IMR-90 (cell line): ENCODE data around the gene PCDHA11. TPM values are rescaled to one million over a fixed set of nuclear protein-coding genes. Genes with fewer than 3 reads are reported as not detected.

Source experiments
- ATAC-seq: fragments of 200-7000 bp; cut with Tn5 transposase; 2 replicates; pipeline ENCODE4 v1.9.1; 2020; ENCODE audit warnings: low read depth, mild to moderate bottlenecking, moderate library complexity
- BruUV-seq: library from RNA; stranded (reverse); fragments of 400-500 nt; replicated peaks from 2 replicates; lab custom pipeline; 2021; lab: Mats Ljungman, UMichigan
- CTCF ChIA-PET: fragments of 300-600 bp; formaldehyde crosslinking; extraction: SDS; loops from one replicate; lab custom pipeline; 2021; ENCODE audit warnings: antibody characterized with exemption; lab: Yijun Ruan, JAX
- POLR2A ChIA-PET: fragments of 300-600 bp; sonication (Branson Sonifier 250); formaldehyde crosslinking; loops from one replicate; lab custom pipeline; 2022; ENCODE audit warnings: antibody characterized with exemption; ENCODE audit not compliant: unreplicated experiment; lab: Charles Lee
- DNase-seq: peaks from one replicate; pipeline ENCODE4 v3.0.0; 2013
- H2AFZ ChIP-seq: replicated peaks from 2 replicates; pipeline ENCODE3; 2013; ENCODE audit warnings: low read length, mild to moderate bottlenecking; ENCODE audit not compliant: poor library complexity
- H2AK5ac ChIP-seq: 2 replicates; pipeline ENCODE4 v1.6.1; 2013; ENCODE audit warnings: low read depth, low read length, inconsistent platforms
- H2AK9ac ChIP-seq: replicated peaks from 2 replicates; pipeline ENCODE3; 2013; ENCODE audit warnings: mild to moderate bottlenecking, low read depth, low read length, moderate library complexity; ENCODE audit not compliant: poor library complexity
- H2BK120ac ChIP-seq: 2 replicates; pipeline ENCODE4 v1.6.1; 2013; ENCODE audit warnings: low read depth, low read length, inconsistent platforms
- H2BK15ac ChIP-seq: 3 replicates; pipeline ENCODE4 v1.6.1; 2013; ENCODE audit warnings: low read depth, low read length, inconsistent platforms
- H2BK20ac ChIP-seq: 2 replicates; pipeline ENCODE4 v1.6.1; 2013; ENCODE audit warnings: low read depth, mild to moderate bottlenecking, inconsistent platforms, low read length, moderate library complexity
- H2BK5ac ChIP-seq: 2 replicates; pipeline ENCODE4 v1.6.1; 2013; ENCODE audit warnings: mild to moderate bottlenecking, low read depth, low read length, inconsistent platforms; ENCODE audit not compliant: poor library complexity, severe bottlenecking
- H3K14ac ChIP-seq: replicated peaks from 2 replicates; pipeline ENCODE4 v1.6.1; 2013; ENCODE audit warnings: low read depth, low read length, inconsistent platforms
- H3K18ac ChIP-seq: 2 replicates; pipeline ENCODE4 v1.6.1; 2013; ENCODE audit warnings: low read depth, low read length, control low read depth
- H3K23ac ChIP-seq: 2 replicates; pipeline ENCODE4 v1.6.1; 2013; ENCODE audit warnings: low read depth, low read length, inconsistent platforms
- H3K27ac ChIP-seq: 2 replicates; pipeline ENCODE4 v1.5.1; 2013; ENCODE audit warnings: mild to moderate bottlenecking, control low read depth, low read length; ENCODE audit not compliant: insufficient read depth
- H3K27me3 ChIP-seq: 2 replicates; pipeline ENCODE4 v1.6.1; 2013; ENCODE audit warnings: low read length; ENCODE audit not compliant: control insufficient read depth, insufficient read depth
- H3K36me3 ChIP-seq: 2 replicates; pipeline ENCODE4 v1.6.1; 2013; ENCODE audit warnings: low read length, mixed read lengths; ENCODE audit not compliant: control insufficient read depth, insufficient read depth
- H3K4ac ChIP-seq: 2 replicates; pipeline ENCODE4 v1.6.1; 2013; ENCODE audit warnings: low read depth, low read length, inconsistent platforms
- H3K4me1 ChIP-seq: 2 replicates; pipeline ENCODE4 v1.6.1; 2013; ENCODE audit warnings: low read length, mixed read lengths; ENCODE audit not compliant: control insufficient read depth, insufficient read depth
- H3K4me2 ChIP-seq: 2 replicates; pipeline ENCODE4 v1.6.1; 2013; ENCODE audit warnings: low read depth, mild to moderate bottlenecking, control low read depth, low read length, moderate library complexity
- H3K4me3 ChIP-seq: 2 replicates; pipeline ENCODE4 v1.5.1; 2013; ENCODE audit warnings: low read depth, mild to moderate bottlenecking, control low read depth, low read length, moderate library complexity; ENCODE audit not compliant: insufficient read depth
- H3K56ac ChIP-seq: 2 replicates; pipeline ENCODE4 v1.6.1; 2013; ENCODE audit warnings: low read length, inconsistent platforms; ENCODE audit not compliant: insufficient read depth; ENCODE audit errors: extremely low read depth
- H3K79me1 ChIP-seq, 2 experiments: 2 replicates each; pipeline ENCODE4 v1.6.1; 2013; ENCODE audit warnings: low read length in 2 of 2, inconsistent platforms in 1 of 2, low read depth in 1 of 2
- H3K9ac ChIP-seq: 2 replicates; pipeline ENCODE4 v1.6.1; 2013; ENCODE audit warnings: low read depth, low read length, control low read depth
- H3K9me1 ChIP-seq: 2 replicates; pipeline ENCODE4 v1.6.1; 2013; ENCODE audit warnings: low read length, inconsistent platforms; ENCODE audit not compliant: insufficient read depth
- H3K9me3 ChIP-seq: 2 replicates; pipeline ENCODE4 v1.6.1; 2013; ENCODE audit warnings: low read length; ENCODE audit not compliant: control insufficient read depth, insufficient read depth
- H4K20me1 ChIP-seq: 2 replicates; pipeline ENCODE4 v1.6.1; 2013; ENCODE audit warnings: low read length, inconsistent platforms; ENCODE audit not compliant: insufficient read depth
- H4K5ac ChIP-seq: 2 replicates; pipeline ENCODE4 v1.6.1; 2013; ENCODE audit warnings: mild to moderate bottlenecking, low read depth, low read length, control low read depth
- H4K8ac ChIP-seq, 2 experiments: 2 replicates each; pipeline ENCODE4 v1.6.1; 2013; ENCODE audit warnings: low read depth in 2 of 2, low read length in 2 of 2, control low read depth in 1 of 2, inconsistent platforms in 1 of 2
- H4K91ac ChIP-seq: 2 replicates; pipeline ENCODE4 v1.6.1; 2013; ENCODE audit warnings: low read depth, low read length, inconsistent platforms; ENCODE audit not compliant: insufficient read depth
- CEBPB ChIP-seq: IDR thresholded peaks from 2 replicates; pipeline ENCODE4 v1.6.1; 2012; ENCODE audit warnings: low read depth, low read length, improper control_type of control experiment
- CHD1 ChIP-seq: IDR thresholded peaks from 2 replicates; pipeline ENCODE4 v1.6.1; 2012; ENCODE audit warnings: low read depth, low read length, improper control_type of control experiment
- CTCF ChIP-seq: conservative IDR thresholded peaks from 2 replicates; pipeline ENCODE4 v1.5.1; 2012; ENCODE audit warnings: mild to moderate bottlenecking, low read depth, low read length, improper control_type of control experiment
- FOS ChIP-seq: fragments of 150-350 bp; IDR thresholded peaks from 2 replicates; pipeline ENCODE4 v1.6.1; 2016; ENCODE audit warnings: low read depth, low read length
- MAFK ChIP-seq: IDR thresholded peaks from 2 replicates; pipeline ENCODE4 v1.6.1; 2012; ENCODE audit warnings: low read depth, low read length, improper control_type of control experiment
- MAZ ChIP-seq: IDR thresholded peaks from 2 replicates; pipeline ENCODE4 v1.6.1; 2012; ENCODE audit warnings: low read depth, mild to moderate bottlenecking, low read length, improper control_type of control experiment, moderate library complexity, borderline replicate concordance
- MXI1 ChIP-seq: IDR thresholded peaks from 2 replicates; pipeline ENCODE4 v1.6.1; 2012; ENCODE audit warnings: low read depth, mild to moderate bottlenecking, low read length, moderate library complexity, borderline replicate concordance
- NFE2L2 ChIP-seq: fragments of 150-350 bp; IDR thresholded peaks from 2 replicates; pipeline ENCODE4 v1.6.1; 2016; ENCODE audit warnings: low read depth, mild to moderate bottlenecking, low read length
- RFX5 ChIP-seq: IDR thresholded peaks from 2 replicates; pipeline ENCODE4 v1.8.0; 2012; ENCODE audit warnings: low read depth, mild to moderate bottlenecking, low read length, moderate library complexity
- SMC3 ChIP-seq: fragments of 150-350 bp; IDR thresholded peaks from 2 replicates; pipeline ENCODE4 v1.6.1; 2016; ENCODE audit warnings: low read depth, mild to moderate bottlenecking, antibody characterized with exemption, low read length, moderate library complexity
- WGBS, 2 experiments: methylation state at CpG; one replicate each; pipeline versions ENCODE4 v1.1.5 to v1.1.7; 2013; ENCODE audit warnings: missing lambda C conversion rate in 2 of 2; ENCODE audit not compliant: insufficient read length in 1 of 2; ENCODE audit errors: extremely low coverage in 2 of 2; 5-methylcytosine and 5-hydroxymethylcytosine counted together
- dilution Hi-C: fragments of 300-500 bp; cut with HindIII; formaldehyde crosslinking; loops from one replicate; pipeline ENCODE4 v1.14.3; 2018; ENCODE audit warnings: low sequenced_read_pairs; ENCODE audit not compliant: unreplicated experiment
- in situ Hi-C: fragments of 300-500 bp; cut with MboI; formaldehyde crosslinking; loops from 3 replicates; pipeline ENCODE4 v1.14.3; 2019; ENCODE audit warnings: low sequenced_read_pairs, inconsistent platforms, mixed read lengths
- intact Hi-C: fragments of 100-400 bp; cut with micrococcal nuclease; formaldehyde crosslinking; loops from 2 replicates; pipeline ENCODE4 v1.10.0; 2022
- polyA plus RNA-seq, 3 experiments: library from polyadenylated mRNA; depleted of rRNA; stranded (reverse); fragments of >200 nt; gene quantifications; 2 replicates each; pipeline ENCODE4 v1.2.3, GENCODE V29; 2012; ENCODE audit warnings: low replicate concordance in 1 of 3
- total RNA-seq: library from RNA; depleted of rRNA; stranded (reverse); fragments of >200 nt; gene quantifications from 2 replicates; pipeline ENCODE4 v1.2.3, GENCODE V29; 2012
- TF ChIP-seq, protein P1 (sequence below): fragments of 150-350 bp; IDR thresholded peaks from 2 replicates; pipeline ENCODE4 v1.6.1; 2016; ENCODE audit warnings: low read depth, mild to moderate bottlenecking, low read length, moderate library complexity, borderline replicate concordance

The PCDHA11 gene
- total and polyA plus RNA-seq, 2 of the 4 experiments (the other 2 are of a cell fraction): under 0.01 TPM; not detected in 1

DNA sequence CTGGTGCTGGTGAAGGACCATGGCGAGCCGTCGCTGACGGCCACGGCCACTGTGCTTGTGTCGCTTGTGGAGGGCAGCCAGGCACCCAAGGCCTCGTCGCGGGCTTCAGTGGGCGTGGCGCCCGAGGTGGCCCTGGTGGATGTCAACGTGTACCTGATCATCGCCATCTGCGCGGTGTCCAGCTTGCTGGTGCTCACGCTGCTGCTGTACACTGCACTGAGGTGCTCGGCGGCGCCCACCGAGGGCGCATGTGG is 10.8 kb upstream of the PCDHA11 start:
- H2AFZ ChIP-seq: no peak overlapping the region
- no peaks in the 10 kb centered on the region for H3K36me3 ChIP-seq
- DNase-seq: no peak
- no peak overlapping the region for H2BK15ac ChIP-seq
- no peak overlapping the region for H3K18ac ChIP-seq
- H2BK120ac ChIP-seq: no peak overlapping the region
- ATAC-seq: no peak
- in situ Hi-C loops: no loop called here
- H3K23ac ChIP-seq: no peak overlapping the region
- H3K27me3 ChIP-seq: no peaks in the 10 kb centered on the region
- POLR2A ChIA-PET: no interaction called here
- H2AK5ac ChIP-seq: no peak overlapping the region
- no peak overlapping the region for H4K91ac ChIP-seq
- no peaks in the 10 kb centered on the region for H3K9me1 ChIP-seq
- H3K4ac ChIP-seq: no peak overlapping the region
- BruUV-seq: no TSS peak
- H3K79me1 ChIP-seq: no peaks in the 10 kb centered on the region
- TF ChIP-seq MAZ (no peak), MXI1 (no peak), SMC3 (no peak), CHD1 (no peak), CTCF (no peak), NFE2L2 (no peak), FOS (no peak), MAFK (no peak), CEBPB (no peak), RFX5 (no peak)
- TF ChIP-seq, protein P1, sequence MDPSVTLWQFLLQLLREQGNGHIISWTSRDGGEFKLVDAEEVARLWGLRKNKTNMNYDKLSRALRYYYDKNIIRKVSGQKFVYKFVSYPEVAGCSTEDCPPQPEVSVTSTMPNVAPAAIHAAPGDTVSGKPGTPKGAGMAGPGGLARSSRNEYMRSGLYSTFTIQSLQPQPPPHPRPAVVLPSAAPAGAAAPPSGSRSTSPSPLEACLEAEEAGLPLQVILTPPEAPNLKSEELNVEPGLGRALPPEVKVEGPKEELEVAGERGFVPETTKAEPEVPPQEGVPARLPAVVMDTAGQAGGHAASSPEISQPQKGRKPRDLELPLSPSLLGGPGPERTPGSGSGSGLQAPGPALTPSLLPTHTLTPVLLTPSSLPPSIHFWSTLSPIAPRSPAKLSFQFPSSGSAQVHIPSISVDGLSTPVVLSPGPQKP: no peak
- dilution Hi-C loops: no loop called here
- no peak overlapping the region for H2AK9ac ChIP-seq
- no peaks in the 10 kb centered on the region for H4K20me1 ChIP-seq
- H3K14ac ChIP-seq: no peak overlapping the region
- H3K56ac ChIP-seq: no peak overlapping the region
- H2BK5ac ChIP-seq: no peak overlapping the region
- H4K8ac ChIP-seq: no peak overlapping the region
- intact Hi-C loops: no loop called here
- peaks cover 34% of the 10 kb centered on the region for H3K9me3 ChIP-seq
- CTCF ChIA-PET: no interaction called here
- no peak overlapping the region for H3K27ac ChIP-seq
- no peak overlapping the region for H3K4me3 ChIP-seq
- WGBS, 2 experiments: 55% methylated on average over 19 of the region's 22 CpGs; no CpG with 5 or more reads in 1 of the 2 experiments
- H2BK20ac ChIP-seq: no peak overlapping the region
- H3K4me2 ChIP-seq: no peak overlapping the region
- no peak overlapping the region for H4K5ac ChIP-seq
- H3K4me1 ChIP-seq: no peaks in the 10 kb centered on the region
- no peak overlapping the region for H3K9ac ChIP-seq
